DND-41 (cell line): ENCODE measurements around the gene RAB20.

Experiments
- ATAC-seq: fragments of 200-7000 bp; cut with Tn5 transposase; 3 replicates; pipeline ENCODE4 v1.9.1; 2021; ENCODE audit warnings: low read depth; ENCODE audit not compliant: insufficient read depth
- DNase-seq: peaks from one replicate; pipeline ENCODE4 v3.0.0-alpha.2; 2020
- H2AFZ ChIP-seq: 2 replicates; pipeline ENCODE4 v1.6.0; 2012; ENCODE audit warnings: low read depth, low read length
- H3K27ac ChIP-seq: 2 replicates; pipeline ENCODE4 v1.5.1; 2012; ENCODE audit warnings: low read length, inconsistent platforms
- H3K27me3 ChIP-seq: fragments of 200-600 bp; sonication (generic); 2 replicates; pipeline ENCODE4 v1.6.0; 2012; ENCODE audit warnings: low read length, mild to moderate bottlenecking, inconsistent platforms; ENCODE audit not compliant: insufficient read depth, poor library complexity
- H3K36me3 ChIP-seq: 2 replicates; pipeline ENCODE4 v1.5.1; 2012; ENCODE audit warnings: low read length, inconsistent platforms; ENCODE audit not compliant: insufficient read depth
- H3K4me1 ChIP-seq: 2 replicates; pipeline ENCODE4 v1.5.1; 2012; ENCODE audit warnings: mild to moderate bottlenecking, low read length; ENCODE audit not compliant: insufficient read depth
- H3K4me2 ChIP-seq: 2 replicates; pipeline ENCODE4 v1.6.0; 2012; ENCODE audit warnings: mild to moderate bottlenecking, moderate library complexity, low read length, inconsistent platforms; ENCODE audit not compliant: insufficient read depth
- H3K4me3 ChIP-seq, 2 experiments: fragments of 200-600 bp in 1 of 2; shearing (Covaris generic) in 1 of 2; 2 replicates each; pipeline ENCODE4 v1.5.1; 2012 to 2016; ENCODE audit warnings: inconsistent platforms in 2 of 2, low read length in 2 of 2, mild to moderate bottlenecking in 2 of 2, low read depth in 1 of 2, moderate library complexity in 1 of 2
- H3K79me2 ChIP-seq: 2 replicates; pipeline ENCODE4 v1.6.0; 2012; ENCODE audit warnings: low read length, inconsistent platforms; ENCODE audit not compliant: insufficient read depth
- H3K9ac ChIP-seq: 2 replicates; pipeline ENCODE4 v1.6.0; 2012; ENCODE audit warnings: low read depth, mild to moderate bottlenecking, inconsistent platforms, low read length, moderate library complexity
- H3K9me3 ChIP-seq: 2 replicates; pipeline ENCODE4 v1.5.1; 2012; ENCODE audit warnings: low read length, moderate library complexity, mild to moderate bottlenecking, inconsistent platforms; ENCODE audit not compliant: insufficient read depth, severe bottlenecking
- H4K20me1 ChIP-seq: 2 replicates; pipeline ENCODE4 v1.6.0; 2012; ENCODE audit warnings: low read length; ENCODE audit not compliant: insufficient read depth
- CTCF ChIP-seq: IDR thresholded peaks from 2 replicates; pipeline ENCODE4 v1.5.1; 2012; ENCODE audit warnings: borderline replicate concordance, low read length, moderate library complexity, mild to moderate bottlenecking; ENCODE audit not compliant: poor library complexity, severe bottlenecking; ENCODE audit errors: extremely low read depth
- EZH2 ChIP-seq: IDR thresholded peaks from 3 replicates; pipeline ENCODE4 v1.6.1; 2012; ENCODE audit warnings: borderline replicate concordance, low read depth, mild to moderate bottlenecking, moderate library complexity, low read length, inconsistent platforms; ENCODE audit not compliant: severe bottlenecking

Gene RAB20

GRCh38 chr13:110529522-110530311 is 31.8 kb downstream of the RAB20 start:
- H2AFZ ChIP-seq: no peak overlapping the region
- H3K9me3 ChIP-seq: no peaks in the 10 kb centered on the region
- no peak overlapping the region for H3K9ac ChIP-seq
- H3K4me3 ChIP-seq: no peak overlapping the region
- no peak for DNase-seq
- no peaks in the 10 kb centered on the region for H3K4me1 ChIP-seq
- no peak overlapping the region for H3K27ac ChIP-seq
- H3K79me2 ChIP-seq: no peaks in the 10 kb centered on the region
- H3K4me2 ChIP-seq: no peak overlapping the region
- peaks cover under 1% of the 10 kb centered on the region for H3K27me3 ChIP-seq
- no peaks in the 10 kb centered on the region for H3K36me3 ChIP-seq
- no peak for TF ChIP-seq EZH2
- TF ChIP-seq CTCF: no peak
- peaks cover 15% of the 10 kb centered on the region for H4K20me1 ChIP-seq
- ATAC-seq: no peak

DNA sequence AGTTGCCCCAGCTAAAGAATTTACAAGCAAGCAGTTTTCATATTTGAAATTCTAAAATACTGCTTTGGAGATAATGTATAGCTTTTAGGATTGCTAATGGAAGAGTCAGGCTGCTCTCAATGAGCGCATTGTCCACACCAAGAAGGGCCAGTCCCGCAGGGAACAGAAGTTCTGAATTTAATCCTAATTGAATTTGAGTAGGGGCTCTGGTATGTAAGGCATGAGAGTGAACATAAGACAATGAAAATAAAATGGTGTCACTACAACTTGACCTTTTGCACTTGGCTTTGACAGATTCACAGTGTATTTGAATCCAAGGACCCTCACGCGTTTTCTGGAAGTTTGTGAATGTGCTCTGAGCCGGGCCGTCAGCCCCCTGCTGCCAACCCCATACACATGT is 32.6 kb downstream of the RAB20 start:
- no peaks in the 10 kb centered on the region for H3K79me2 ChIP-seq
- H4K20me1 ChIP-seq: peaks cover 13% of the 10 kb centered on the region
- no peak overlapping the region for H2AFZ ChIP-seq
- no peak overlapping the region for H3K27ac ChIP-seq
- TF ChIP-seq EZH2: no peak
- peaks cover 5% of the 10 kb centered on the region for H3K27me3 ChIP-seq
- H3K4me3 ChIP-seq: no peak overlapping the region
- H3K9me3 ChIP-seq: no peaks in the 10 kb centered on the region
- no peaks in the 10 kb centered on the region for H3K4me1 ChIP-seq
- H3K36me3 ChIP-seq: no peaks in the 10 kb centered on the region
- no peak overlapping the region for H3K9ac ChIP-seq
- no peak for ATAC-seq
- no peak for DNase-seq
- no peak overlapping the region for H3K4me2 ChIP-seq

GRCh38 chr13:110528371-110528770 is 33.2 kb downstream of the RAB20 start:
- ATAC-seq: no peak
- no peak overlapping the region for H3K9ac ChIP-seq
- peaks cover 7% of the 10 kb centered on the region for H3K27me3 ChIP-seq
- no peak for TF ChIP-seq CTCF
- TF ChIP-seq EZH2: no peak
- DNase-seq: no peak
- no peaks in the 10 kb centered on the region for H3K9me3 ChIP-seq
- H3K4me2 ChIP-seq: no peak overlapping the region
- no peak overlapping the region for H3K4me3 ChIP-seq
- H4K20me1 ChIP-seq: peaks cover 14% of the 10 kb centered on the region
- no peaks in the 10 kb centered on the region for H3K4me1 ChIP-seq
- no peaks in the 10 kb centered on the region for H3K79me2 ChIP-seq
- H3K36me3 ChIP-seq: no peaks in the 10 kb centered on the region
- H3K27ac ChIP-seq: no peak overlapping the region
- no peak overlapping the region for H2AFZ ChIP-seq
